ENCODE measurements around the gene NCAPH2.
A peak's percentile ranks its signal among the peaks of the same experiment; 100 is the strongest.

NCAPH2 gene

DNA sequence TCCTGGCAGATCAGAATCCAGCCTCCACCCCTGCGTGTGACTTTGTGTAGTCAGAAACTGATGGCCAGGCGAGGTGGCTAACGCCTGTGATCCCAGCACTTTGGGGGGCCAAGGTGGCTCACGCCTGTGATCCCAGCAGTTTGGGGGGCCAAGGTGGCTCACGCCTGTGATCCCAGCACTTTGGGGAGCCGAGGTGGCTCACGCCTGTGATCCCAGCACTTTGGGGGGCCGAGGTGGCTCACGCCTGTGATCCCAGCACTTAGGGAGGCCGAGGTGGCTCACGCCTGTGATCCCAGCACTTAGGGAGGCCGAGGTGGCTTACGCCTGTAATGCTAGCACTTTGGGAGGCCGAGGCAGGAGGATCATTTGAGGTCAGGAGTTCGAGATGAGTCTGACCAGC is 5.2 kb downstream of the NCAPH2 start:
- TF ChIP-seq ZNF610 (tag by site-specific recombination; IDR thresholded peaks at IDR 0.05; ENCODE audit: borderline replicate concordance), result no peak
- no peak for TF ChIP-seq ZNF529 (tag by site-specific recombination; IDR thresholded peaks at IDR 0.05; ENCODE audit: insufficient replicate concordance)
- TF ChIP-seq ZSCAN5A (tag by site-specific recombination; IDR thresholded peaks at IDR 0.05), result no peak
- TF ChIP-seq KLF16 (tag by site-specific recombination; IDR thresholded peaks at IDR 0.05), result no peak
- no peak for TF ChIP-seq ZNF146 (tag by site-specific recombination; IDR thresholded peaks at IDR 0.05)
- no peak for TF ChIP-seq ZNF16 (tag by site-specific recombination; IDR thresholded peaks at IDR 0.05; ENCODE audit: low read depth)
- no peak for TF ChIP-seq ZFHX2 (tag by site-specific recombination; conservative IDR thresholded peaks at IDR 0.05)
- TF ChIP-seq, protein P1, sequence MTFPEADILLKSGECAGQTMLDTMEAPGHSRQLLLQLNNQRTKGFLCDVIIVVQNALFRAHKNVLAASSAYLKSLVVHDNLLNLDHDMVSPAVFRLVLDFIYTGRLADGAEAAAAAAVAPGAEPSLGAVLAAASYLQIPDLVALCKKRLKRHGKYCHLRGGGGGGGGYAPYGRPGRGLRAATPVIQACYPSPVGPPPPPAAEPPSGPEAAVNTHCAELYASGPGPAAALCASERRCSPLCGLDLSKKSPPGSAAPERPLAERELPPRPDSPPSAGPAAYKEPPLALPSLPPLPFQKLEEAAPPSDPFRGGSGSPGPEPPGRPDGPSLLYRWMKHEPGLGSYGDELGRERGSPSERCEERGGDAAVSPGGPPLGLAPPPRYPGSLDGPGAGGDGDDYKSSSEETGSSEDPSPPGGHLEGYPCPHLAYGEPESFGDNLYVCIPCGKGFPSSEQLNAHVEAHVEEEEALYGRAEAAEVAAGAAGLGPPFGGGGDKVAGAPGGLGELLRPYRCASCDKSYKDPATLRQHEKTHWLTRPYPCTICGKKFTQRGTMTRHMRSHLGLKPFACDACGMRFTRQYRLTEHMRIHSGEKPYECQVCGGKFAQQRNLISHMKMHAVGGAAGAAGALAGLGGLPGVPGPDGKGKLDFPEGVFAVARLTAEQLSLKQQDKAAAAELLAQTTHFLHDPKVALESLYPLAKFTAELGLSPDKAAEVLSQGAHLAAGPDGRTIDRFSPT (tag by site-specific recombination; IDR thresholded peaks at IDR 0.05), result no peak
- no peak for TF ChIP-seq SCRT1 (tag by site-specific recombination; IDR thresholded peaks at IDR 0.05; ENCODE audit: borderline replicate concordance)
- TF ChIP-seq, protein P2, sequence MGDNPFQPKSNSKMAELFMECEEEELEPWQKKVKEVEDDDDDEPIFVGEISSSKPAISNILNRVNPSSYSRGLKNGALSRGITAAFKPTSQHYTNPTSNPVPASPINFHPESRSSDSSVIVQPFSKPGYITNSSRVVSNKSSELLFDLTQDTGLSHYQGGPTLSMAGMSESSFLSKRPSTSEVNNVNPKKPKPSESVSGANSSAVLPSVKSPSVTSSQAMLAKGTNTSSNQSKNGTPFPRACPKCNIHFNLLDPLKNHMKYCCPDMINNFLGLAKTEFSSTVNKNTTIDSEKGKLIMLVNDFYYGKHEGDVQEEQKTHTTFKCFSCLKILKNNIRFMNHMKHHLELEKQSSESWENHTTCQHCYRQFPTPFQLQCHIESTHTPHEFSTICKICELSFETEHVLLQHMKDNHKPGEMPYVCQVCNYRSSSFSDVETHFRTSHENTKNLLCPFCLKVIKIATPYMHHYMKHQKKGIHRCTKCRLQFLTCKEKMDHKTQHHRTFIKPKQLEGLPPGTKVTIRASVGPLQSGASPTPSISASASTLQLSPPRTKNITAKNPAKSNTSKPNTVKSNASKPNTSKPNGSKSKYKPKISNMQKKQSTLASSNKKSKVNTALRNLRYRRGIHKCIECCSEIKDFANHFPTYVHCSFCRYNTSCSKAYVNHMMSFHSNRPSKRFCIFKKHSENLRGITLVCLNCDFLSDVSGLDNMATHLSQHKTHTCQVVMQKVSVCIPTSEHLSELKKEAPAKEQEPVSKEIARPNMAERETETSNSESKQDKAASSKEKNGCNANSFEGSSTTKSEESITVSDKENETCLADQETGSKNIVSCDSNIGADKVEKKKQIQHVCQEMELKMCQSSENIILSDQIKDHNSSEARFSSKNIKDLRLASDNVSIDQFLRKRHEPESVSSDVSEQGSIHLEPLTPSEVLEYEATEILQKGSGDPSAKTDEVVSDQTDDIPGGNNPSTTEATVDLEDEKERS (tag by site-specific recombination; IDR thresholded peaks at IDR 0.05), result no peak
- no peak for TF ChIP-seq ZNF544 (tag by site-specific recombination; IDR thresholded peaks at IDR 0.05)
- ChIA-PET CTCF (interaction anchor here (1.0 to 1.7 kb wide), 3 partner anchors 12 to 50 kb away, joined by 3 to 5 read pairs (median 3); partner anchors contain the start of genes SCO2 and SYCE3), POLR2A (no interaction called here)
- peaks cover 6 to 52% of the 10 kb centered on the region in 2 experiments; a peak in 2 of 3 replicates for H3K36me3 ChIP-seq (ENCODE audit: control insufficient read depth in 2 of 2, insufficient read depth in 1 of 2, low read length in 2 of 2)
- H3K27ac ChIP-seq (ENCODE audit: extremely low read depth, low read depth, low read length), result 0 out of 2 replicates have a peak overlapping the region, but pooled peaks have one; percentile 14
- H3K9me3 ChIP-seq (ENCODE audit: control insufficient read depth, insufficient read depth, low read depth, low read length), result no peaks in the 10 kb centered on the region
- no peak overlapping the region for H3K4me3 ChIP-seq (ENCODE audit: low read depth, low read length)
- peaks cover 6% of the 10 kb centered on the region; the same call in 1 of the 2 replicates for H3K4me1 ChIP-seq (ENCODE audit: control insufficient read depth, insufficient read depth, low read length)

GRCh38 chr22:50516068-50516467 is 8.0 kb downstream of the NCAPH2 start:
- Histone ChIP-seq H3K9me3 (ENCODE audit: control insufficient read depth, insufficient read depth, low read depth, low read length) (no peaks in the 10 kb centered on the region), H3K4me1 (ENCODE audit: control insufficient read depth, insufficient read depth, low read length) (no peaks in the 10 kb centered on the region), H3K4me3 (ENCODE audit: low read depth, low read length) (no peak overlapping the region), H3K27ac (ENCODE audit: extremely low read depth, low read depth, low read length) (no peak overlapping the region), H3K36me3 (ENCODE audit: control insufficient read depth in 2 of 2, insufficient read depth in 1 of 2, low read length in 2 of 2) (peaks cover 6 to 71% of the 10 kb centered on the region in 2 experiments; a peak in 2 of 3 replicates)
- CTCF ChIA-PET, result interaction anchor here (1.9 kb wide), 1 partner anchor 10 kb away, joined by 13 read pairs; the partner anchor contains the start of gene SCO2
- POLR2A ChIA-PET, result interaction anchor here (2.6 to 3.2 kb wide), 2 partner anchors 8 to 9 kb away, joined by 12 to 22 read pairs; partner anchors contain the start of genes LMF2, NCAPH2 and SCO2
- no peak for TF ChIP-seq ZBTB48 (tag by site-specific recombination; IDR thresholded peaks at IDR 0.05)
- TF ChIP-seq ZXDB (tag by site-specific recombination; IDR thresholded peaks at IDR 0.05), result no peak
- no peak for TF ChIP-seq GLI4 (tag by site-specific recombination; IDR thresholded peaks at IDR 0.05)
- no peak for TF ChIP-seq SALL2 (tag by site-specific recombination; IDR thresholded peaks at IDR 0.05; ENCODE audit: borderline replicate concordance)
- no peak for TF ChIP-seq ZNF513 (tag by site-specific recombination; IDR thresholded peaks at IDR 0.05)
- TF ChIP-seq ZNF621 (tag by site-specific recombination; IDR thresholded peaks at IDR 0.05), result no peak
- TF ChIP-seq BCL6B (tag by site-specific recombination; IDR thresholded peaks at IDR 0.05), result no peak
- no peak for TF ChIP-seq ZNF223 (tag by site-specific recombination; IDR thresholded peaks at IDR 0.05)
- no peak for TF ChIP-seq KLF10 (tag by site-specific recombination; IDR thresholded peaks at IDR 0.05)
- TF ChIP-seq ZNF624 (tag by site-specific recombination; IDR thresholded peaks at IDR 0.05), result no peak
- TF ChIP-seq ZNF214 (tag by site-specific recombination; IDR thresholded peaks at IDR 0.05; ENCODE audit: borderline replicate concordance), result no peak
- TF ChIP-seq, protein P3, sequence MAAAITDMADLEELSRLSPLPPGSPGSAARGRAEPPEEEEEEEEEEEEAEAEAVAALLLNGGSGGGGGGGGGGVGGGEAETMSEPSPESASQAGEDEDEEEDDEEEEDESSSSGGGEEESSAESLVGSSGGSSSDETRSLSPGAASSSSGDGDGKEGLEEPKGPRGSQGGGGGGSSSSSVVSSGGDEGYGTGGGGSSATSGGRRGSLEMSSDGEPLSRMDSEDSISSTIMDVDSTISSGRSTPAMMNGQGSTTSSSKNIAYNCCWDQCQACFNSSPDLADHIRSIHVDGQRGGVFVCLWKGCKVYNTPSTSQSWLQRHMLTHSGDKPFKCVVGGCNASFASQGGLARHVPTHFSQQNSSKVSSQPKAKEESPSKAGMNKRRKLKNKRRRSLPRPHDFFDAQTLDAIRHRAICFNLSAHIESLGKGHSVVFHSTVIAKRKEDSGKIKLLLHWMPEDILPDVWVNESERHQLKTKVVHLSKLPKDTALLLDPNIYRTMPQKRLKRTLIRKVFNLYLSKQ (tag by site-specific recombination; IDR thresholded peaks at IDR 0.05; ENCODE audit: borderline replicate concordance), result no peak
- TF ChIP-seq ZNF596 (tag by site-specific recombination; IDR thresholded peaks at IDR 0.05), result no peak
